Measurements from ENCODE around the gene ANKRD42. TPM values are rescaled to one million over a fixed set of nuclear protein-coding genes. Genes with fewer than 3 reads are reported as not detected.

Gene ANKRD42
- total RNA-seq, 4 donors from 2014 or later = 2.1 to 3.7 (median 3.4) TPM

- H3K4me1 ChIP-seq = no peaks in the 10 kb centered on the region
- no peak overlapping the region for H3K27ac ChIP-seq
- in situ Hi-C loops (cut with MboI; ENCODE audit: low sequenced_read_pairs in 4 of 4) = no loop called here
- intact Hi-C loops (cut with DNase I; ENCODE audit: low total_unique reads) = no loop called here
- H3K4me3 ChIP-seq = no peak overlapping the region
- no peaks in the 10 kb centered on the region for H3K27me3 ChIP-seq
- peaks cover 6 to 66% of the 10 kb centered on the region in 2 donors for H3K36me3 ChIP-seq
- no peak for TF ChIP-seq CTCF (IDR thresholded peaks at IDR 0.05 in 4 of 5, conservative IDR thresholded peaks at IDR 0.05 in 1 of 5)
- TF ChIP-seq POLR2A (IDR thresholded peaks at IDR 0.05) = no peak
- DNase-seq (no peak), ATAC-seq (no peak)
- no peaks in the 10 kb centered on the region for H3K9me3 ChIP-seq
These were observed 79.1 kb downstream of the ANKRD42 start for GRCh38 chr11:83272627-83273026.

- in situ Hi-C loops (cut with MboI; ENCODE audit: low sequenced_read_pairs in 4 of 4) (loop anchor here in 1 of 4 donors (25.0 kb wide), 1 partner anchor 536 kb away; no protein-coding TSS in a partner anchor), intact Hi-C loops (cut with DNase I; ENCODE audit: low total_unique reads) (no loop called here)
- H3K4me3 ChIP-seq = no peak overlapping the region
- TF ChIP-seq CTCF (IDR thresholded peaks at IDR 0.05 in 4 of 5, conservative IDR thresholded peaks at IDR 0.05 in 1 of 5) = no peak
- no peak for TF ChIP-seq POLR2A (IDR thresholded peaks at IDR 0.05)
- H3K9me3 ChIP-seq = no peaks in the 10 kb centered on the region
- H3K4me1 ChIP-seq = peaks cover 0 to 3% of the 10 kb centered on the region in 2 donors
- no peaks in the 10 kb centered on the region for H3K27me3 ChIP-seq
- ATAC-seq (no peak), DNase-seq (no peak)
- no peak overlapping the region for H3K27ac ChIP-seq
- peaks cover 6 to 85% of the 10 kb centered on the region in 2 donors for H3K36me3 ChIP-seq
These were observed 82.6 kb downstream of the ANKRD42 start for GRCh38 chr11:83275888-83276641.

GRCh38 chr11:83278351-83278750, 84.8 kb downstream of the ANKRD42 start:
- Histone ChIP-seq H3K4me3 (no peak overlapping the region), H3K27me3 (no peaks in the 10 kb centered on the region), H3K4me1 (peaks cover 17 to 23% of the 10 kb centered on the region in 2 donors), H3K36me3 (peaks cover 3 to 64% of the 10 kb centered on the region in 2 donors), H3K9me3 (no peaks in the 10 kb centered on the region), H3K27ac (no peak overlapping the region)
- ATAC-seq (no peak), DNase-seq (no peak)
- intact Hi-C loops (cut with DNase I; ENCODE audit: low total_unique reads) (no loop called here), in situ Hi-C loops (cut with MboI; ENCODE audit: low sequenced_read_pairs in 4 of 4) (loop anchor here in 1 of 4 donors (25.0 kb wide), 1 partner anchor 534 kb away; no protein-coding TSS in a partner anchor)
- TF ChIP-seq POLR2A (IDR thresholded peaks at IDR 0.05) = no peak
- no peak for TF ChIP-seq CTCF (IDR thresholded peaks at IDR 0.05 in 4 of 5, conservative IDR thresholded peaks at IDR 0.05 in 1 of 5)

GRCh38 chr11:83280256-83280655, 86.7 kb downstream of the ANKRD42 start:
- intact Hi-C loops (cut with DNase I; ENCODE audit: low total_unique reads) = loop anchor here (10.0 kb wide), 2 partner anchors 125 to 275 kb away; partner anchors contain the start of gene PCF11
- in situ Hi-C loops (cut with MboI; ENCODE audit: low sequenced_read_pairs in 4 of 4) = loop anchor here in 2 of 4 donors (10.0 to 25.0 kb wide), 2 partner anchors 205 to 532 kb away; partner anchors contain the start of gene RAB30 (in 1 of the 2)
- H3K4me3 ChIP-seq = no peak overlapping the region
- no peak overlapping the region for H3K27ac ChIP-seq
- H3K36me3 ChIP-seq = peaks cover 0 to 47% of the 10 kb centered on the region in 2 donors
- TF ChIP-seq CTCF (IDR thresholded peaks at IDR 0.05 in 4 of 5, conservative IDR thresholded peaks at IDR 0.05 in 1 of 5) = no peak
- TF ChIP-seq POLR2A (IDR thresholded peaks at IDR 0.05) = no peak
- H3K4me1 ChIP-seq = peaks cover 36 to 39% of the 10 kb centered on the region in 2 donors
- no peaks in the 10 kb centered on the region for H3K9me3 ChIP-seq
- DNase-seq (no peak), ATAC-seq (no peak)
- H3K27me3 ChIP-seq = no peaks in the 10 kb centered on the region
